HG03060 (cell line): Measurements from ENCODE around the gene PSMD3.
"Not testable (repeated sequence)": the region's sequence is repeated elsewhere in the genome, so short reads cannot be mapped to it uniquely, and the experiment has no call there.

Experiments used
- ATAC-seq: cut with Tn5 transposase; IDR thresholded peaks from one replicate; pipeline ENCODE4 v1.9.1; 2021; ENCODE audit warnings: low read depth, moderate number of reproducible peaks; ENCODE audit not compliant: unreplicated experiment

Gene PSMD3

GRCh38 chr17:39995438-39995837 is 14.8 kb downstream of the PSMD3 start:
- no peak for ATAC-seq

- no peak for ATAC-seq
Observed at GRCh38 chr17:39996162-39996561, 15.6 kb downstream of the PSMD3 start.

GRCh38 chr17:39996800-39997199 is 16.2 kb downstream of the PSMD3 start:
- ATAC-seq = no peak

GRCh38 chr17:39997543-39997942 is 16.9 kb downstream of the PSMD3 start:
- no peak for ATAC-seq

- ATAC-seq = no peak
Observed at GRCh38 chr17:39999067-39999466, 18.5 kb downstream of the PSMD3 start.

GRCh38 chr17:40000161-40000560 is 19.6 kb downstream of the PSMD3 start:
- ATAC-seq = no peak

- ATAC-seq = not testable (repeated sequence)
Observed at GRCh38 chr17:40001335-40001734, 20.7 kb downstream of the PSMD3 start.

- no peak for ATAC-seq
Observed at GRCh38 chr17:40004072-40004471, 23.5 kb downstream of the PSMD3 start.

GRCh38 chr17:40004712-40005111 is 24.1 kb downstream of the PSMD3 start:
- no peak for ATAC-seq

GRCh38 chr17:40005520-40005919 is 24.9 kb downstream of the PSMD3 start:
- ATAC-seq = no peak

- ATAC-seq = not testable (repeated sequence)
Observed at GRCh38 chr17:40010946-40011500, 30.4 kb downstream of the PSMD3 start.

GRCh38 chr17:40012017-40012647 is 31.5 kb downstream of the PSMD3 start:
- not testable (repeated sequence) for ATAC-seq

GRCh38 chr17:40014375-40014980 is 33.9 kb downstream of the PSMD3 start:
- ATAC-seq = no peak

- no peak for ATAC-seq
Observed at GRCh38 chr17:40015005-40015997, 34.7 kb downstream of the PSMD3 start, which contains the start of gene CSF3. TSS of gene CSF3 (plus strand) at chr17:40015440. CDS start at chr17:40015475, 35 bp downstream.

- ATAC-seq = no peak
Observed at GRCh38 chr17:40015998-40016985, 35.7 kb downstream of the PSMD3 start.

- ATAC-seq = no peak
Observed at GRCh38 chr17:40017422-40018080, 36.9 kb downstream of the PSMD3 start.

- no peak for ATAC-seq
Observed at GRCh38 chr17:40018211-40019121, 37.9 kb downstream of the PSMD3 start.
